Measurements from ENCODE around the gene ZC3H15. TPM values are rescaled to one million over a fixed set of nuclear protein-coding genes. Genes with fewer than 3 reads are reported as not detected.
A peak's percentile ranks its signal among the peaks of the same experiment; 100 is the strongest.
"Not testable (repeated sequence)": the region's sequence is repeated elsewhere in the genome, so short reads cannot be mapped to it uniquely, and the experiment has no call there.

ZC3H15 gene
- 43.1 and 43.2 TPM in 2 replicates for total RNA-seq

GRCh38 chr2:186485871-186486650 lies at the start of gene ZC3H15:
ZC3H15 (plus strand) TSS chr2:186486260; CDS start chr2:186486383, 123 bp downstream.
- DNase-seq (ENCODE audit: low read depth in 2 of 2), result peak; percentile 98 to 99

- DNase-seq (ENCODE audit: low read depth in 2 of 2), result no peak
Observed at GRCh38 chr2:186437719-186438118, 48.3 kb upstream of the ZC3H15 start.

DNA sequence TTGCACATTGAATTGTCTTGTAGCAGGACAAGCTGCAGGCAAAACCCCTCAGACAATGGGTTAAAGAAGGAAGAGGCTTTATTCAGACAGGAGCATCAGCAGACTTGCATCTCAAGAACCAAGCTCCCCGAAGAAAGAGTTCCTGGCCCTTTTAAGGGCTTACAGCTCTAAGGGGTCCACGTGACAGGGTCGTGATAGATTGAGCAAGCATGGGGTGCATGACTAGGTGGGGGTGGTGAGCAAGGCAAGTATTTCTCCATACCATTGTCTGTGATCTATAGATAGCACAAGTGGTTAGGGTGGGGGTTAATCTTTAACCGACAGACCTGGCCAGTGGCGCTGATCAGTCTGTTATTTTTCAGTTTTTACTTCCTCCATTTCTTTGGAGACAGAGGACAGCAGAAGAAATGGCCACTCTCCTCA lies 46.4 kb upstream of the ZC3H15 start:
- not testable (repeated sequence) for DNase-seq (ENCODE audit: low read depth in 2 of 2)

GRCh38 chr2:186440506-186440905 lies 45.6 kb upstream of the ZC3H15 start:
- DNase-seq (ENCODE audit: low read depth in 2 of 2), result peak; percentile 14 to 32

DNA sequence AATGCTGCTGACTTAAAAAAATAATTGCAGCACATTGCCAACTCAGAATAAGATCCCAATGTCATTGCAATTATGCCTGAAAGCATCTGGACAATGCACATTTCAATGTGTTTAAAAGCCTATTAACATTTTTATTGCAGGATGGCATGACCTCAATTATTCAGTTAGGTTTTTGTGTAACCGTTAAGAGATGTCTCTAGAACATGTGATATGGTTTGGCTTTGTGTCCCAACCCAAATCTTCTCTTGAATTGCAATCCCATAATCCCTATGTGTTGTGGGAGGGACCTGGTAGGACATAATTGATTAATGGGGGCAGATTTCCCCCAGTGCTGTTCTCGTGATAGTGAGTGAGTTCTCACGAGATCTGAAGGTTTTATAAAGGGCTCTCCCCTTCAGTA lies 43.2 kb upstream of the ZC3H15 start:
- DNase-seq (ENCODE audit: low read depth in 2 of 2), result no peak

DNA sequence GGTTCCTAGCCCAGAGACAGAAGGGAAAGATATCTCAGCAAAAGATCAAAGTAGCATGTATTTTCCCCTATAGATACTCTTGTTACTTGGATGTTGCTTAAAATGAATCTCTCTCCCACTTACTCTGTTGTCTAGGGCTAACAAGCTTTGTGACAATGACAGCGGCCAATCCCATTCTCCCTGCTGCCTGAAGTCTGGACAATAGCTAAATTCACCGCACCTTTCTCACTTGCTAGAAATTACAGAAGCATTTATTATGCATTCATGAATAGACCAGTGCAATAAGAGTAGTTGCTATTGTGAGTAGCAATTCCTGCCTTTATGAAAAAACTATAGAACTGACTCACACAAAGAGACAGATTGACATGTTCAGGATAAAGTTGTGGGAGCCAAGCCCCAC lies 42.2 kb upstream of the ZC3H15 start:
- DNase-seq (ENCODE audit: low read depth in 2 of 2), result no peak

DNA sequence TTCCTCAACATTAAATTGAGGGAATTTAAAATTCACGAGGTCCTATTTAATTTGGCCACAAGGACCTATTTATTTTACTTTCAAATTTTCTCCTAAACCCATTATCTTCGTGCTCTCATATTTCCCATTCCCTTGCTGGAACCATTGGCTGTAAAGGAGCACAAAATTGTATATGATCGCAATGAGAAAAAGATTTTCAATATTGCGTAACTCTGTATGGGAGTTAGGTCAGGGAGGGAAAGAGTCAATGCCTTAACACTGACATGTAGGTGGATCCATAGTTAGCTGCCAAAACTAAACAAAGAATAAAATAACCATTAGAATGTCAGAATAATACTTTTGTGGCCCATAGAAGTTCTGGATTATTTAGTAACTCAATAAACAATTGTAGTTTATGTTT lies 40.6 kb upstream of the ZC3H15 start:
- DNase-seq (ENCODE audit: low read depth in 2 of 2), result no peak

- no peak for DNase-seq (ENCODE audit: low read depth in 2 of 2)
Observed at GRCh38 chr2:186455613-186456012, 30.4 kb upstream of the ZC3H15 start.

GRCh38 chr2:186456941-186457340 lies 29.1 kb upstream of the ZC3H15 start:
- no peak for DNase-seq (ENCODE audit: low read depth in 2 of 2)

GRCh38 chr2:186457908-186458307 lies 28.2 kb upstream of the ZC3H15 start:
- peak in 1 of 2 donors; percentile 6 for DNase-seq (ENCODE audit: low read depth in 2 of 2)

GRCh38 chr2:186459009-186459408 lies 27.1 kb upstream of the ZC3H15 start:
- peak; percentile 24 to 35 for DNase-seq (ENCODE audit: low read depth in 2 of 2)

- peak; percentile 30 to 43 for DNase-seq (ENCODE audit: low read depth in 2 of 2)
Observed at GRCh38 chr2:186460465-186460864, 25.6 kb upstream of the ZC3H15 start.

GRCh38 chr2:186466743-186467142 lies 19.3 kb upstream of the ZC3H15 start:
- no peak for DNase-seq (ENCODE audit: low read depth in 2 of 2)

GRCh38 chr2:186467421-186467820 lies 18.6 kb upstream of the ZC3H15 start:
- DNase-seq (ENCODE audit: low read depth in 2 of 2), result no peak

GRCh38 chr2:186472722-186473493 lies 13.2 kb upstream of the ZC3H15 start:
- not testable (repeated sequence) for DNase-seq (ENCODE audit: low read depth in 2 of 2)

DNA sequence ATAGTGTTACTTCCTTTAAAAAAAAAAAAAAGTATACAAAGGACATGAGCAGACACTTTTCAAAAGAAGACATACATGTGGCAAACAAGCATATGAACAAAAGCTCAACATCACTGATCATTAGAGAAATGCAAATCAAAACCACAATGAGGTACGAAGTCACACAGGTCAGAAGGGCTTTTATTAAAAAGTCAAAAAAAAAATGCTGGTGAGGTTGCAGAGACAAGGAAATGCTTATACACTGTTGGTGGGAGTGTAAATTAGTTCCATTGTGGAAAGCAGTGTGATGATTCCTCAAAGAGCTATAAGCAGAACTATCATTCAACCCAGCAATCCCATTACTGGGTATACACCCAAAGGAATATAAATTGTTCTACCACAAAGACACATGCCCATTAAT lies 11.8 kb upstream of the ZC3H15 start:
- DNase-seq (ENCODE audit: low read depth in 2 of 2), result not testable (repeated sequence)

- no peak for DNase-seq (ENCODE audit: low read depth in 2 of 2)
Observed at GRCh38 chr2:186477790-186478189, 8.3 kb upstream of the ZC3H15 start.

DNA sequence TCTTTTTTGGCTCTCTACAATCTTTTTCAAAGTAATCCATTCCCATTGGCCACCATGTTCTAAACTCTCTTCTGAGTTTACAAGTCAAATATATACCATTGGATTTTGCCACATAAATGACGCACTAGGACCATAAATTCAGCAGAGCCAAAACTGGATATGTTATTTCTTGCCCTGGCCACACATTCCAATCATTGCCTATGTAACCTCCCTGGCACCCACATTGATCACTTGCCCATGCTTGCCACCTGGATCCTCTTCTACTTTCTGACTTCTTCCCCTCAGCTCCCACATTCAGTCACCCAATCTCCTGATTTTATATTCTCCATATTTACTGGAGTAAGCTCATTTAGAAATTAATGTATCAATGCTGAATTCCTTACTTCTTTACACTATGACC lies 5.1 kb upstream of the ZC3H15 start:
- no peak for DNase-seq (ENCODE audit: low read depth in 2 of 2)

DNA sequence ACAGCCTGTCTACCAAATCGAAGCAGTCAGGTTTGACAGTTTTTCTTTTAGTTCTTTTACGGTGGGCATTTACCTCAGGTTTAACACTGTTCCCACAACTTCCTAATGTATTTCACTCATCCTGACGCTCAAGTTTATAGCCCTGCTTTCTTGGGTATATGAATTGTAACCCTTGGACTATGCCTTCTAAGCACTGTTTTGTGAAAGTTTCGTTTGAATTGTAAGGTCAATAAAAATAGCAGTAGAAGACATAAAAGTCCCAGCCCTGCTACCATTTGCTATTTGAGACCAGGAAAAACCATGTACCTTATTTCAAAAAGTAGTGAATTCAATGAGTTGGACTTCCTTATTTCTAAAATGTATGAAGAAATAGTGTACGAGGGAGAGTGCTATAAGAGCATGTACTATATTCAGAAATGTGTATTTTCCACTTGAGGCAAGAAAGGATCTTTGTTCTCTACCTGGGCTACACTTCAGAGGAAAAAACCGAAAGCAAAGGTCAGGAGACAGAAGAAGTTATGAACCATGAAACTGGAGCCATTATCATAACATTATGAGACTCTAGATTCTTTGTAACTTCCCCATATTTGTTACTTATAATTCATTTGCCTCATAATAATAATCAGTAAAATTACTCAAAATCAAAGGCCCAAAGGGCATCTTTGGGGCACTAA lies 1.9 kb upstream of the ZC3H15 start:
- DNase-seq (ENCODE audit: low read depth in 2 of 2), result no peak

- no peak for DNase-seq (ENCODE audit: low read depth in 2 of 2)
Observed at GRCh38 chr2:186485576-186485870, 537 bp upstream of the ZC3H15 start.

- peak; percentile 30 to 42 for DNase-seq (ENCODE audit: low read depth in 2 of 2)
Observed at GRCh38 chr2:186486651-186487647, 889 bp downstream of the ZC3H15 start.
